SU-DHL-6 (cell line): ENCODE measurements around the gene MTCP1.
A peak's percentile ranks its signal among the peaks of the same experiment; 100 is the strongest.

Source experiments
- H2AFZ ChIP-seq: fragments of 200-600 bp; sonication (generic); 2 replicates; pipeline ENCODE4 v1.6.1; 2014; ENCODE audit warnings: low read depth, mild to moderate bottlenecking, moderate library complexity, mixed read lengths, antibody characterized with exemption, low read length; ENCODE audit not compliant: severe bottlenecking
- H3F3A ChIP-seq: fragments of 200-600 bp; shearing (Covaris generic); 2 replicates; pipeline ENCODE4 v1.6.0; 2016; ENCODE audit warnings: antibody characterized with exemption, mild to moderate bottlenecking; ENCODE audit not compliant: insufficient read depth
- H3K27ac ChIP-seq: fragments of 200-600 bp; sonication (generic); 2 replicates; pipeline ENCODE4 v1.5.1; 2016; ENCODE audit warnings: low read depth, mild to moderate bottlenecking, low read length, moderate library complexity, mixed read lengths
- H3K27me3 ChIP-seq: fragments of 200-600 bp; sonication (generic), shearing (Covaris generic); 2 replicates; pipeline ENCODE4 v1.6.0; 2014; ENCODE audit warnings: mild to moderate bottlenecking, low read length
- H3K36me3 ChIP-seq: fragments of 200-600 bp; sonication (generic); 2 replicates; pipeline ENCODE4 v1.6.1; 2014; ENCODE audit warnings: mild to moderate bottlenecking, low read length, mixed read lengths
- H3K4me2 ChIP-seq: fragments of 300-600, 200-600 bp; shearing (Covaris generic), sonication (generic); 2 replicates; pipeline ENCODE4 v1.6.0; 2014; ENCODE audit warnings: low read length, low read depth, mild to moderate bottlenecking; ENCODE audit not compliant: poor library complexity, severe bottlenecking
- H3K4me3 ChIP-seq: fragments of 200-600 bp; sonication (generic); 2 replicates; pipeline ENCODE4 v1.5.1; 2014; ENCODE audit warnings: antibody characterized with exemption, low read length, mild to moderate bottlenecking, mixed read lengths; ENCODE audit not compliant: insufficient read depth, poor library complexity, severe bottlenecking
- H3K79me2 ChIP-seq: fragments of 200-600 bp; sonication (generic); 2 replicates; pipeline ENCODE4 v1.6.1; 2014; ENCODE audit warnings: mild to moderate bottlenecking, low read length, moderate library complexity; ENCODE audit not compliant: insufficient read depth
- H3K9ac ChIP-seq: fragments of 200-600 bp; sonication (generic); 2 replicates; pipeline ENCODE4 v1.7.0; 2014; ENCODE audit warnings: mild to moderate bottlenecking, low read length
- H3K9me2 ChIP-seq: fragments of 200-600 bp; sonication (generic); replicated peaks from 2 replicates; pipeline ENCODE4 v1.6.1; 2014; ENCODE audit warnings: low read length; ENCODE audit not compliant: insufficient read depth
- H3K9me3 ChIP-seq: fragments of 200-600 bp; sonication (generic); 2 replicates; pipeline ENCODE4 v1.6.1; 2014; ENCODE audit warnings: low read length, mixed read lengths; ENCODE audit not compliant: insufficient read depth
- H4K20me1 ChIP-seq: fragments of 200-600 bp; sonication (generic); 2 replicates; pipeline ENCODE4 v1.6.1; 2014; ENCODE audit warnings: low read depth, mild to moderate bottlenecking, antibody characterized with exemption, low read length, moderate library complexity, mixed read lengths
- CTCF ChIP-seq: fragments of 200-600 bp; sonication (generic); IDR thresholded peaks from one replicate; pipeline ENCODE4 v1.5.1; 2017; ENCODE audit warnings: antibody characterized with exemption, mild to moderate bottlenecking, low read length, moderate library complexity; ENCODE audit not compliant: insufficient read depth, poor library complexity, severe bottlenecking
- EZH2phosphoT487 ChIP-seq: fragments of 200-600 bp; sonication (generic), shearing (Covaris generic); conservative IDR thresholded peaks from 2 replicates; pipeline ENCODE4 v1.6.1; 2018; ENCODE audit warnings: mild to moderate bottlenecking, antibody characterized with exemption, low read length, moderate library complexity, mixed read lengths

The MTCP1 gene

GRCh38 chrX:155069414-155069813, 1.5 kb downstream of the MTCP1 start:
- Histone ChIP-seq H2AFZ (no peak overlapping the region), H3K9ac (peak overlapping the region; percentile 96), H3K79me2 (peaks cover 63% of the 10 kb centered on the region), H3K36me3 (no peaks in the 10 kb centered on the region), H3K4me3 (peak overlapping the region; percentile 95), H3F3A (no peaks in the 10 kb centered on the region), H3K27me3 (no peaks in the 10 kb centered on the region), H3K27ac (no peak overlapping the region), H3K9me2 (no peaks in the 10 kb centered on the region), H3K4me2 (peak overlapping the region; percentile 72), H4K20me1 (no peaks in the 10 kb centered on the region), H3K9me3 (no peaks in the 10 kb centered on the region)
- no peak for TF ChIP-seq EZH2phosphoT487
- TF ChIP-seq CTCF, result no peak

- TF ChIP-seq CTCF, result no peak
- no peak for TF ChIP-seq EZH2phosphoT487
- Histone ChIP-seq H3F3A (no peaks in the 10 kb centered on the region), H3K9me2 (no peaks in the 10 kb centered on the region), H3K4me3 (no peak overlapping the region), H4K20me1 (no peaks in the 10 kb centered on the region), H3K9ac (no peak overlapping the region), H3K79me2 (peaks cover 57% of the 10 kb centered on the region), H3K9me3 (no peaks in the 10 kb centered on the region), H3K4me2 (peak overlapping the region; percentile 72), H3K36me3 (peaks cover 2% of the 10 kb centered on the region; the same call in 1 of the 2 replicates), H2AFZ (no peak overlapping the region), H3K27ac (no peak overlapping the region), H3K27me3 (no peaks in the 10 kb centered on the region)
Measured at GRCh38 chrX:155068165-155068564, 2.8 kb downstream of the MTCP1 start.

GRCh38 chrX:155065035-155065734, 5.8 kb downstream of the MTCP1 start:
- Histone ChIP-seq H4K20me1 (no peaks in the 10 kb centered on the region), H3K9ac (no peak overlapping the region), H2AFZ (no peak overlapping the region), H3F3A (no peaks in the 10 kb centered on the region), H3K9me2 (no peaks in the 10 kb centered on the region), H3K4me2 (no peak overlapping the region), H3K9me3 (no peaks in the 10 kb centered on the region), H3K27ac (no peak overlapping the region), H3K4me3 (no peak overlapping the region), H3K36me3 (peaks cover 6% of the 10 kb centered on the region; the same call in 1 of the 2 replicates), H3K79me2 (peaks cover 34% of the 10 kb centered on the region), H3K27me3 (no peaks in the 10 kb centered on the region)
- TF ChIP-seq CTCF (no peak), EZH2phosphoT487 (no peak)
